Measurements from ENCODE around the gene MFAP2.

The MFAP2 gene

DNA sequence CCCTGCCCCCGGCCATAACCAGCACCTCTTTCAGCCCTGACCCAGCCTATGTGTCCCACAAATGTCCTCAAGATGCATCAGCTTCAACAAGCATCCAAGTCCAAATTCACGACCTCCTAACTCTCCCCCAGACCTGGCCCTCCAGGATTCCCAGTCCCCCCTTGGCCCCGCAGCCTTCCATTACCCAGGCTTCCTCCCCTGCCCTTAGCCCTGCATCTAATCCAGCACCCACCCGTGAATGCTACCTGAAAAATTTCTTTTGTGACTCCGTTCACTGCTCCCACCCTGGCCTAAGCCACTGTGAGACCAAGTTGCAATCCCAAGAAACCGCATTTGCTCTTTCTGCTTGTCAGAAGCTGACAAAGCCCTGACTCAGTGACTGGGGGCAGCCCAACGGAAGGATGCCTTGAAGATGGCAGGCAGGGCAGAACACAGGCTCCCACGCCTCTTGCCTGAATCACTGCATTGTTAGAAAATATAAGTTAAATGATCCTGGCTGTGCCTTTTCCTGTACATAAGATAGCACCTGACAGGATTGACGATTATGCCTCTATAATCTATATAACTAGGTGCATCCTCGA lies 939 bp upstream of the MFAP2 start:
- DNase-seq (ENCODE audit: extremely low read depth in 1 of 2, low read depth in 1 of 2), result no peak

DNA sequence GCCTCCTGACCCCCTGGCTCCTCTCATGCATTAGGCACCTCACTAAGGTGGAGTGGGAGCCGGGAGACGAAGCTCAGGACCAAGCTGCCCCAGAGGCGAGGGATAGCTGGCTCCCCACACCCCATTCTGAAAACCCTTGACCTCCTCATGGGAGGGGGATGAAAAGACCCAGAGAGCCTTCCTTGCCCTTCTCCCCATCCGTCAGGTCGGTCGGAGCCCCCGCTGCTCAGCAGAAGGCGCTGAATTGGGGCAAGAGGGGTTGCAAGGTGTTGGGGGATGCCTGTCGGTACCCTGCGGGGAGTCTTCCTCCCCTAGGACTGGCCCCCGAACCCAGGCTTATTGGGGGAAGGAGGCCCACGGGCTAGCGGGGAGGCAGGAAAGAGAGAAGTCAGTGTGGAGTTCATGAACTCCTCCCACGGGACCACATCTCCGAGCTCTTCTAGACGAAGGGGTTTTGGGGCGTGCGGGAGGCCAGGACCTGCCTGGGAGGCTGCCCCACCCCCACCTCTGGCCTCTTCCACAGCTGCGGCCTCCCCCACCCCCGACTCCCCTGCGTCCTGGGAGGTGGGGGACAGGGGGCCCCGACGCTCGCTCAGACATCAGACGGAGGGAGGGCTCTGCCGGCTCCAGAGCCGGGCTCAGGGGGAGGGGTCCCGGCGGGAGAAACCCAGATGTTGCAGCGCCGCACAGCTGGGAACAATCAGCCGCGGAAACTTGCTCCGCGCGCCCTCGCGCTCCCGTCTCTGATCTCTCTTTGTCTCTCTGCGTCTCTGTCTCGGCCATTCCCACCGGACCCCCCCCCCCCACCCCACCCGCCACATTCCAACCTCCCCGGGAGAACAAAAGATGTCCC lies 719 bp downstream of the MFAP2 start:
- no peak for DNase-seq (ENCODE audit: extremely low read depth in 1 of 2, low read depth in 1 of 2)

DNA sequence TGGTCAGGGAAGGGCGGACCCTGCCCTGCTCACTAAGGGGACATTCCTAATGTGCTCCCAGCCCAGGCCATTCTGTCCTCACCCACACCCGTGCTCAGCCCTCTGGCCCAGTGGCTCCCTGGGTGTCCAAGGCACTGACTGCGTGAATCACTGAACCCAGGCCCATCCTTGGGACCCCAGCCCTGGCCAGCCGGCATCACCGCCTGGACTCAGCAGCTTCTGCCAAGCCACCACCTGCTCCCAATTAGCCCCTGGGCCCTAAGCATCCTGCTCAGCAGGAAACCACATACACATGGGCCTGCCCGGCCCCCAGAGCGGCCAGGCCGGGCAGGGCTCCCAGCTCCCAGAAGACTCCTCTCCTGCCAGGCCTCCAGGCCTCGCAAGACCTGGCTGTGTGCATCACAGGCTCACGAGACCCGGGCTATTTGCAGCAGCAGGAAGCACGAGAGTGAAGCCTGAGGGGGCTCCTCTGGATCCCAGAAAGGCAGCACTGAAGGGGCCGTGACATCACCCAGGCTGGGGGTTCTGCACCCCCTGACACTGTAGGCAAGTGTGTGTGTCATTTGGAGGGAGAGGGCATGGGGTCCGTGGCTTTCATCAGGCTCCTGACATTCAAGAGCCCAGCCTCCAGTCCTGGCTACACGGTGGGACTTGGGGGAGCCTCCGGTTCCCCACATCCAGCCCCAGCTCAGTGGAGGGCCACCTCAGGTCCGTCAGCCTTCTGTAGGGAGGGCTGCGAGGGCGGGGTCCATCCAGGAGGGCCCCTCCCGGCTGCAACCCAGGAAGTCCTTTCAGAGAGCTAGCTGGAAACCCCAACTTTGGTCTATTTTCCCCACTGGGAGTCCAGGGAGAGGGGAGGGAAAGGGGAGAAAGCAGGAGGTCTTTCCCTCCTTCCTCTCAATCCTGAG lies 1.6 kb downstream of the MFAP2 start:
- DNase-seq (ENCODE audit: extremely low read depth in 1 of 2, low read depth in 1 of 2), result no peak

DNA sequence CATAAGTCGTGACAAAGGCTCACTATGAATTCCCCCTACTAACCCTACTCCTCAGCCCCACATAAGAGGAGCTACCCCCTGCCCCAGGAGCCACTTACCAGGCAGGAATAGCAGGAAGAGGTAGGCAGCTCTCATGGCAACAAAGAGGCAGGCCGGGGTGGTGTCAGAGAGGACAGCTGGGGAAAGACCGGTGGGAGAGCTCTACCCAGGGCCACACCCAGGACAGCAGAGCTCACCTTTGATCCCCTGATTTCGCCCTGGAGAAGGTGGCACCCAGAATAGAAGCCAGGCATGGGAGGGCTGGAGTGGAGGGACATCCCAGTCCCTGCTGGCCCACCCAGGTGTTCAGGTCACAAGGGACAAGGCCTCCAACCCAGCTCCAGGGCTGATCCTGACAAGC lies 2.3 kb downstream of the MFAP2 start:
- no peak for DNase-seq (ENCODE audit: extremely low read depth in 1 of 2, low read depth in 1 of 2)

DNA sequence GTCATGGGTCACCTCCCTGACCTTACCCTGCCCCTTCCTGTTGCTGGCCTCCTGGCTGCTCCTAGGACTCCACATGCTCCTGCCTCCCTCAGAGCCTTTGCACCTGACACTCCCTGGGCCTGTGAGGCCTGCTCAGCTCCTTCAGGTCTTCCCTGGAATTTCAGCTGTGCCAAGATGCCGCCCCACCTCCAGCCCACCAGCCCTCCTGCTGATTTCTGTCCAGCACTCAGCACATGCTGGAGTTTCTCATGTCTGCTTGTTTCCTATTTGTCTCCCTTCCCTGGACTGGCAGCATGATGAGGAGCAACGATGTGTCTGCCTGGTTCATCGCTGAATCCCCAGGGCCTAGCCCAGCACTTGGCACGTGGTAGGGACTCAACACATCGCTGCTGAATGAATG lies 3.0 kb downstream of the MFAP2 start:
- DNase-seq (ENCODE audit: extremely low read depth in 1 of 2, low read depth in 1 of 2), result no peak

DNA sequence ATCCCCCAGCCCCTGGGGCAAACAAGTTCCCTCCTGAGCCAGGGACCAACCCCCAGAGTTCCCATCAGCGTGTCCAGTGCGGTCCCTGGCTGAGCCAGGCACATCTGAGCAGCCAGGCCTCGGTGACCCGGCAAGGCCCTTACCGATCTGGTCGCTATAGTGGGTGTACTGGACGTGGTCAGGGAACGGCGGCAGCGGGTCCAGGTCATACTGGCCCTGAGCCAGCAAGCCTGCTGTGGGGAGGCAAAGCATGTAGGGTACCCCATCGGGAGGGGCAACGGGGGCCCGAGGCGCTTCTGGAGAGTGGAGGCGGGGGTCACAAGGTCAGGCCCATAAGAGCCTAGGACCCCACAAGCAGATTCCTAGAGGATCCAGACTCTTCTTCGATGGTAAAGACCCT lies 3.5 kb downstream of the MFAP2 start:
- no peak for DNase-seq (ENCODE audit: extremely low read depth in 1 of 2, low read depth in 1 of 2)

DNA sequence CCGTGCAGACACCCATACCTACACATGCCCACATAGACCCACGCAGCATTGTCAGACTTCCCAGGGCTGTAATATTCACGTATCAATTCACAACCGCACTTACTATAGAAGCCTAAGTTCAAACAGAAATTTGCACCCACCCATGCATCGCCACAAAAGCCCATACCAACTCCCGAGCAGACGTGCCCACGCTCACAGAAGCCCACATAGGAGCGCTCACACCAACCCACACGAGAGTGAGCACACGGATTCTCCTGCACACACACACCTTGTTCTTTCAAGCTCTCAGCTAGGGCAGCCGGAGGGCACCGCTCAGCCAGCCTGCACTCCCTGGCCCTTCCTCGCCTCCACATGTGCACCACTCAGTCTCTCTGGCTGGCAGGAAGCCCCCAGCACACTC lies 4.6 kb downstream of the MFAP2 start:
- no peak for DNase-seq (ENCODE audit: extremely low read depth in 1 of 2, low read depth in 1 of 2)

DNA sequence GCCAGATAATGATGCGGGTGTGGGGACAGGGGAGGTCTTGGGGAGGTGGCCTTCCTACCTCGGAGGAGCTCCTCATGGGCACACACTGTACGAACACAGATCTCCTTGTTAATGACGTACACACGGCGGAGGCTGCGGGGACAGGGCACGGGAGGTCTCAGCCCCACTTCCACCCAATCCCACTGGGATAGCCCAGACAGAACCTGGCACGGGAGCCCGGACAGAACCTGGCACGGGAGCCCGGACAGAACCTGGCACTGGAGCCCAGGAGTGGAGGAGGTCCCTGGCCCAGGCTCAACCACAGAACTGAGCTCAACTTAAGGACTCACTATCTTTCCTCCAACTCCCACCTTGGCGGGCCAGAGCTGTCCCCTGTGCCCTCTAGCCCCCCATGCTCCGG lies 5.2 kb downstream of the MFAP2 start:
- no peak for DNase-seq (ENCODE audit: extremely low read depth in 1 of 2, low read depth in 1 of 2)

DNA sequence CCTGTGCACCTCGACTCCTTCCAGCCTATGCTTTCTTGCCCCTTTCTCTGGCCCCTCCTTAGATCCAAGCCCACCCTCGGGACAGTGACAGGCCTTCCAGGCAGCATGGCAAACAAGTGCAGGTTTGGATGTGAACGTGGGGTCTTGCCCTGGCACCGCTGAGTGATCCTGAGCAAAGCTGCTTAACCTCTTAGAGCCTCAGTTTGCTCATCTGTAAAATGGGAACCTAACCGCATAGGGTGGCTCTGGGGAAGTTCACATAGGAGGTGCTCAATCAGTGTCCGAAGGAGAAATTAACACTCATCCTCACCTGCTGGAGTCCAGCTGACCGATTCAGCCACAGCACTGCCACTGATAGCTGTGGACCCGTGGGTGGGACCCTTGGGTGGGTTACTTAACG lies 7.2 kb downstream of the MFAP2 start:
- no peak for DNase-seq (ENCODE audit: extremely low read depth in 1 of 2, low read depth in 1 of 2)

DNA sequence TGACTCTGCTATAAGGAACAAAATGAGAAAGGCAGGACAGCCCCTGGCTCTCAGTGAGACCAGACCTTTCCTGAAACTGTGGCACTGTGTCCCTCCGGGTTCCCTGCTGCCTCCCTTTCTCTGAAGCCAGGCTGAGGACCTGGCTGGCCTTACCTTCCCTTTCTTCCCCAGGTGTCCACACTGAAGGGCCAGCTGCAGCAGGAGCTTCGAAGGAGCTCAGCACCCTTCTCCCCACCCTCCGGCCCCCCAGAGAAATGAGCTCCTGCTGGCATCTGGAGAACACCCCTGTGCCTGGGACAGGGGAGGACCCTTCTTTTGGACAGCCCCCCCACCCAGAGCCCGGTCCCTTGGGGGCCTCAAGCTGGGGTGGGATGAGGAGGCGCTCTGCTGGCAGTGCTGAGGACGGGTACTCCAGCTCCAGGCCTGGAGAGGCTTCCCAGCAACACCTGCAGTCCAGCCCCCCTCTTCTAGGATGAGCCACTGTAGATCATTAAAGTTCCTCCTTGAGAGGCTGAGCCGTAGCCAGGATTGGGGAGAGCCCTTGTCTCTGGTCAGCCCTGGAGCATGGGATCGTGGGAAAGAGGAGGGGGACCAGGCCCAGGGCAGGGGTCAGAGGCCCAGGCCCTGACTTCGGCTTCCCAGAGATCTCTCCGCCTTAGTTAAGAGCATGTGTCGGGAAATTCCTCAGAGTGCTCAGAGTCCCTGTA lies 8.1 kb downstream of the MFAP2 start:
- no peak for DNase-seq (ENCODE audit: extremely low read depth in 1 of 2, low read depth in 1 of 2)

DNA sequence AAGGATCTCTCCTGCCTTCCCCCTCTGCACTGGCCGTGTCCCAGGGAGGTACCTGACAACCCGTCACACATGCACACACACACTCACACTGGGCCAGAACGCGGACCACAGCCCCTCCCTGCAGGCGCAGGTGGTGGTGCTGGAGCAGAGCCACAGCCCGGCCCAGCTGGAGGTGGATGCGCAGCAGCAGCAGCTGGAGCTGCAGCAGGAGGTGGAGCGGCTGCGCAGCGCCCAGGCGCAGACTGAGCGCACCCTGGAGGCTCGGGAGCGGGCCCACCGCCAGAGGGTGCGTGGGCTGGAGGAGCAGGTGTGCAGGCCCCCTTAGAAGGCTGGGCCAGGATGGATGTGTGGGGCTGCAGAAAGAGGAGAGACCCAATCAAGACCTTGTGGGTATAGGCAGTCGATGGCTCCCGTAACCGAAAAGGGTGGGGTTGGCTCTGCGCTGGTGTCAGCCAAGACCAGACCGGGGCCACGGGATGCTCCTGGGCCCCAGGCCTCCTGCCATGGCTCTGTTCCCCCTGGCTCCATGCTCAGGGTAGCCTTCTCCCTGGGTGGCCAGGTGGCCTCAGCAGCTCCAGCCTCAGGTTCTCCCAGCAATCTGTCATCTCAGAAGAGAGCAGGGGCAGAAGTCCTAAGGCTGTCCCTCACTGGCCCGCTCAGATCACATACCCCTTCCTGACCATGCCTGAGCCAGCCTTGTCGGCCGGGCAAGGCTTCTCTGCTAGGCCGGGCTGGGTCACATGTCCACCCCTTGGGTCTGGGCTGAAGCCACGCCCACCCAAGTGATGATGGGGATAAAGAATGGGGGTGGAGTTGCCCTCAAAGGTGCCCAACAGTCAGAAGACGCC lies 8.9 kb downstream of the MFAP2 start:
- DNase-seq (ENCODE audit: extremely low read depth in 1 of 2, low read depth in 1 of 2), result no peak

DNA sequence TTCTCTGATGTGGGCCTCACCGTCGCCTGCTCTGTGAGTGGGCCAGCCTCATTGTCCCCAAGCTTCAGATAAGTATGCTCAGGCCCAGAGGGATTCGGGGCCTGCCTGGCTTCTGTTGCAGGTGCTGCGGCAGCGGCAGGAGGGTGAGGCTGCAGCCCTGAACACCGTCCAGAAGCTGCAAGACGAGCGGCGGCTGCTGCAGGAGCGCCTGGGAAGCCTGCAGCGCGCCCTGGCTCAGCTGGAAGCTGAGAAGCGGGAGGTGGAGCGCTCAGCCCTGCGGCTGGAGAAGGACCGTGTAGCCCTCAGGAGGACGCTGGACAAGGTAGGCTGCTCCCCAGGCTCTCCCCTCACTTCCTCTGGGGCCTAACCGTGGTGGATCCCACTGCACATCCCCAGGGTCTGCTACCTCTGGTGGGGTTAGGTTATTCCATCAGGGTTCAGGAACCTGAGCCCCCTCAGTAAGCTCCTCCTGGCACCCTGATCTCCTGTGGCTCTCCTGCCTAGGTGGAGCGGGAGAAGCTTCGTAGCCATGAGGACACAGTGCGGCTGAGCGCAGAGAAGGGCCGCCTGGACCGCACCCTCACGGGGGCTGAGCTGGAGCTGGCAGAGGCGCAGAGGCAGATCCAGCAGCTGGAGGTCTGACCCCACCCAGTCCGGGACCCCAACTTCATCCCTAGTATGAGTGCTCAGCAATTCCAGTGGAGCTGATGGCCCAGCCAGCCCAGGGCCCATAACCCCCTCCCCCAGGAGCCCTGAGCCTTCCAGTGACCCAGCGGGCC lies 10.1 kb downstream of the MFAP2 start:
- no peak for DNase-seq (ENCODE audit: extremely low read depth in 1 of 2, low read depth in 1 of 2)

DNA sequence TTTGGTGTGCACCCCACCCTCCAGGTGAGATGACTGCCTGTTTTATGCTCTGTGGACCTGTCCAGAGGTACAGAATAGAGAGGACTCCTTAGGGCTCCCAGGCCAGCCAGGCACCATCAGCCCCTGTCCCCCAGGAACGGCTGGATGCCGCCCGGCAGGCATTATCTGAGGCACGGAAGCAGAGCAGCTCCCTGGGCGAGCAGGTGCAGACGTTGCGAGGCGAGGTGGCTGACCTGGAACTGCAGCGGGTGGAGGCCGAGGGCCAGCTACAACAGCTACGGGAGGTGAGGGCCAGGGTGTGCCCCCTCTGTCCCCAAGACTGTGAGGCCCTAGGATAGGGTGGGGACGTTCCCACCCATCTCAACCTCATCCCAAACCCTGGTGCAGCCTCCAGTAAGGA lies 10.8 kb downstream of the MFAP2 start:
- no peak for DNase-seq (ENCODE audit: extremely low read depth in 1 of 2, low read depth in 1 of 2)

DNA sequence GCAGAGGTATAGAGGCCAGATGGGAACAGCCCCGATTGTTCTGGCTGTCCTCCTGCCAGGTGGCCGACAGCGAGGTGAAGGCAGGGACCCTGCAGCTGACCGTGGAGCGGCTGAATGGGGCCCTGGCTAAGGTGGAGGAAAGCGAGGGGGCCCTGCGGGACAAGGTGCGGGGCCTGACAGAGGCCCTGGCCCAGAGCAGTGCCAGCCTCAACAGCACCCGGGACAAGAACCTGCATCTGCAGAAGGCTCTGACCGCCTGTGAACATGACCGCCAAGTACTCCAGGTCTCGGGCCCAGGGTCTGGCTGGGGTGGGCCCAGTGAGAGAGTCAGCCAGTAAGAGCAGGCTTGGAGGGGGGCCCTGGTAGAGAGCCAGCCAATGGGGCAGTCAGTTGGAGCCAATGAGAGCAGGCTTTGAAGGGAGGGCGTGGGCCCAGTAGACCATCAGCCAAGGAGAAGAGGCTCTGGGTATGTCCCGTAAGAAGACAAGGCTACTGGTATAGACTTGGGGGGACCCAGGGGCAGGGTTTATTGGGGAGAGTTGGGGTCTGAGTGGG lies 11.3 kb downstream of the MFAP2 start:
- DNase-seq (ENCODE audit: extremely low read depth in 1 of 2, low read depth in 1 of 2), result no peak

DNA sequence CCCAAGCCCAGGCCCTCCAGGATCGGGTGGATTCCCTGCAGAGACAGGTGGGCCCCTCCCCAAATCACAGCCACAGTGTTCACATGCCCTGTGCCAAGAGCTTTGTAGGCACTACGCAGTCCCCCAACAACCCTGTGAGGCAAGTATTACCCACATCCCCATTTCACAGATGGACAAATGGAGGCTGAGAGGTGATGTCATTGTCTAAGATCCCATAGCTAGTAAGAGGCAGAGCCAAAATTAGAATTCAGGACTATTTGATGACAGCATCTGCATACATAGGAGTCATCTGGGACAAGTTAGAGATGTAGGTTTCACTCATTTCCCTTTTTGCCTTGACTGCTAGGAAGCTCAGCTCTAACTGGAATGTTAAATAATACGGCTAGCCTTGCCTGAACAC lies 12.0 kb downstream of the MFAP2 start:
- DNase-seq (ENCODE audit: extremely low read depth in 1 of 2, low read depth in 1 of 2), result no peak

DNA sequence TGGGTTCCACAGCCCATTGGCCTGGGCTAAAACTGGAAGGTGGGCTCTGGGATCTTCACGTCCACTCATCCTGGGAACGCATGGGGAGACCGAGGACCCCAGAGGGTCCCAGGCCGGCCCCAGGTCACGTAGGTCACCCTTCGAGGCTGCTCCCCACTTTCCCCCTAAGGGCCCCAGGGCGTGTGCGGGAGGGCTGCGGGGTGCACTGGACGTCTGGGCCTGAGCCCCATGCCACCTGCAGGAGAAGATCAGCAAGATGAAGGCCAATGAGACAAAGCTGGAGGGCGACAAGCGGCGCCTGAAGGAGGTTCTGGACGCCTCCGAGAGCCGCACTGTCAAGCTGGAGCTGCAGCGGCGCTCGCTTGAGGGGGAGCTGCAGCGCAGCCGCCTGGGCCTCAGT lies 12.5 kb downstream of the MFAP2 start:
- no peak for DNase-seq (ENCODE audit: extremely low read depth in 1 of 2, low read depth in 1 of 2)

DNA sequence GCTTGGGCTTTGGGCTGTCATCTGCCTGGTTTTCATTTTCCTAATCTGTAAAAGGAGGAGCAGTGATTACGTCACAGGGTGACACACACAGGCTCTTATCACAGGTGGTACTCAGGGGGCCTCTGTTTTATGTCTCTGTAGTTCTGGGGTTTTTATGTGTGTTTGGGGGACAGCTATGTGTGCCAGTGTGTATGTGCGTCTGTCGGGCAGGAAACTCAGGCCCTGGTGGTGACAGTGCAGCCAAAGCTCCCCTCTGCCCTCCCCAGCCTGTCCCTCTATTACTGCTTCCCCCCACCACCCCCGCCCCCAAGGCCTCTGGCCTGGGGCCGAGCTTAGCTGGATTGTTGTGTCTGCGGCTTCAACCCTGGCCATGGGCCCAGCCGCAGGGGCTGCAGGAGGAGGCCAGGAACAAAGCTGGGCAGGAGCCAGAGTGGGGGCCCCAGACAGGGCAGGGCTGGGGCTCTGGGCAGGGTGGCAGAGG lies 13.3 kb downstream of the MFAP2 start:
- no peak for DNase-seq (ENCODE audit: extremely low read depth in 1 of 2, low read depth in 1 of 2)

DNA sequence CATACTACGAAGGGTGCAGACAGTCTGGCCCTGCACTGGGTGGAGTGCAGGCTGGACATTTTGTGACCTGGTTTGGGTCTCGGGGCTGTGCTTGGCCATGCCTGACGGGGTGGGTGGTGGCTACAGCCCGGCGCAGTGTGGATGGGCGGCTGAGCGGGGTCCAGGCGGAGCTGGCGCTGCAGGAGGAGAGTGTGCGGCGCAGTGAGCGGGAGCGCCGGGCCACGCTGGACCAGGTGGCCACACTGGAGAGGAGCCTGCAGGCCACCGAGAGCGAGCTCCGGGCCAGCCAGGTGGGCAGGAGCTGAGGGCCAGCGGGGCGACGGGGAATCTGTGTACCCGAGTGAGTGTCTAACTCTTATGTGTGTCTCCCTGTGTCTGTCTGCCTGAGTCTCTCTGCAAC lies 14.1 kb downstream of the MFAP2 start:
- DNase-seq (ENCODE audit: extremely low read depth in 1 of 2, low read depth in 1 of 2), result no peak

DNA sequence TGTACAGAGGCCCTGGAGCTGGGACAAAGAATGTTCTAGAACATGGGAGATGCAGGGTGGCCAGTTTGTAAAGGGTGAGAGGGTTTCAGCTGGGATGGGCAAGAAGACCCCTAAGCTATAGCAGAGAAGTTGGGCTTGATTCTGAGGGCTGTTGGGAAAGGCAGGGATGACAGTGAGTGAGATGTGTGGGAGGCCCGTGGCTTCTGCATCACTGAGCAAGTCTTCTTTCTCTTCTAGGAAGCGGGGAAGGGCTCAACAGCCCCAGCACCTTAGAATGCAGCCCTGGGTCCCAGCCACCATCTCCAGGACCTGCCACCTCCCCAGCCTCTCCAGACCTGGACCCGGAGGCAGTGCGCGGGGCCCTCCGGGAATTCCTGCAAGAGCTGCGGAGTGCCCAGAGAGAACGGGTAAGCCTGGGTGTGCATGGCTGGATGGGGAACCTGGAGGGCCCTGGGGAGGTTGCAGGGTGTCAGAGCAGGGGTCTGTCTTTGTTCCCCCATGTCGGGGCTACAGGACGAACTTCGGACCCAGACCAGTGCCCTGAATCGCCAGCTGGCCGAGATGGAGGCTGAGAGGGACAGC lies 14.8 kb downstream of the MFAP2 start:
- no peak for DNase-seq (ENCODE audit: extremely low read depth in 1 of 2, low read depth in 1 of 2)
